GM12801 (cell line): ENCODE measurements around the gene VTI1A.

Experiments
- CTCF ChIP-seq: IDR thresholded peaks from one replicate; pipeline ENCODE4 v1.5.1; 2011; ENCODE audit warnings: control low read depth; ENCODE audit not compliant: insufficient read length; ENCODE audit errors: extremely low read depth

Gene VTI1A

DNA sequence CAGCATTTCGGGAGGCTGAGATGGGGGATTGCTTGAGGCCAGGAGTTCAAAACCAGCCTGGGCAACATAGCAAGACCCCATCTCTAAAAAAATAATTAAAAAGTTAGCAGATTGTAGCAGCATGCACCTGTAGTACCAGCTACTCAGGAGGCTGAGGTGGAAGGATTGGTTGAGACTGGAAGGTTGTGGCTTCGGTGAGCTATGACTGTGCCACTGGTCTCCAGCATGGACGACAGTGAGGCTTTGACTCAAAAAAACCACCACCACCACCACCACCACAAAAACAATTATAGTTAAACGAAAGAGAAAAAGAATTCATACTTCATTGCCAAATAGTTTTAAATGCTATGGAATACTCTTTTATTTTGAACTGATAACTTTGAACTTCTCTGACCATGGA lies 63.4 kb downstream of the VTI1A start:
- no peak for TF ChIP-seq CTCF

DNA sequence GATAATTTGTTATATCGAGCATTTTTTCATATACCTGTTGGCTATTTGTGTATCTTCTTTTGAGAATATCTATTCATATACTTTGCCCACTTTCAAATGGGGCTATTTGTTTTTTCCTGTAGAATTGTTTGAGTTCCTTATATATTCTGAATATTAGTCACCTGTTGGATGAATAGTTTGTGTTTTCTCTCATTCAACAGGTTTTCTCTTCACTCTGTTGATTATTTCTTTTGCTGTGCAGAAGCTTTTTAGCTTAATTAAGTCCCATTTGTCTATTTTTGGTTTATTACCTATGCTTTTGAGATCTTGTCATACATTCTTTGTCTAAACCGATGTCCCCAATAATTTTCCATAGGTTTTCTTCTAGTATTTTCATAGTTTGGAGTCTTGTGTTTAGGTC lies 65.3 kb downstream of the VTI1A start:
- no peak for TF ChIP-seq CTCF

DNA sequence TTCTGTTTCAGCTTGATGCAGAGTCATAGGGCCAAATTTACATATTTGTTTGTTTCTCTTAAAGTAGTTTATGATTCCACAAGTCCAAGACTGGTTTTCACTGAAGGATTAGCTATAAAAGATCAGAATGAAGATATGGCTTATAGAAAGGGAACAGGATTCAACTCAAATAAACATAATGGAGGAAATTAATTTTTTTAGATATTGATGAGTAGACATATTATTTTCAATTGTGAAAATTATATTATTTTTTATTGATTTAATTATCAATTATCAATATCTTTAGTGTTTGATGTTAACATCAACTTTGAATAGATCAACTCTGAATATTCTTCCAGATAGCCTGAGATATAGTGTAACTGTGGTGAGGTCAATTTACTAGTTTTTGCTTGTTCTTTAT lies 68.1 kb downstream of the VTI1A start:
- TF ChIP-seq CTCF: no peak

- TF ChIP-seq CTCF: no peak
Observed at GRCh38 chr10:112515852-112516251, 68.8 kb downstream of the VTI1A start.

DNA sequence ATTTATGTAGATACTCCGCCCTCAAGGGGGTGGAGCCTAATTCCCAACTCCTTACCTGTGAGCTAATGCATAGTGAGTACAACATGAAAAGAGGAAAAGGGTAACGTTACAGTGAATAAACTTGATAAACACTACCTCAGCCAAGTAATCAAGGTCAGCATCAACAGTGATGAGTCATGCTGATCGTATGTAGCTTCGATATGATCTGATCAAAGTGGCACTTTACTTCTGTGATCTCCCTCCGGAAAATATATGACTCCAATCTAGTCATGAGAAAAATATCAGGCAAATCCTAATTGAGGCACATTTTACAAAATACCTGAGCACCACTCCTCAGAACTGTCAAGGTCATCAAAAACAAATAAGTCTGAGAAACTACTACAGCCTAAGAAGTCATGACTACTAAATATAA lies 70.4 kb downstream of the VTI1A start:
- no peak for TF ChIP-seq CTCF

- no peak for TF ChIP-seq CTCF
Observed at GRCh38 chr10:112519133-112519761, 72.2 kb downstream of the VTI1A start.

GRCh38 chr10:112520914-112521313 lies 73.9 kb downstream of the VTI1A start:
- TF ChIP-seq CTCF: no peak
